Bronchial epithelial cell (primary cell): ENCODE measurements around the gene PRKAG2. TPM values are rescaled to one million over a fixed set of nuclear protein-coding genes. Genes with fewer than 3 reads are reported as not detected.

Experiments used
- DNase-seq: peaks from one replicate; pipeline ENCODE4 v3.0.0-alpha.2; 2010; ENCODE audit warnings: low read depth
- FAIRE-seq: peaks from 2 replicates; lab custom pipeline; 2011; peaks lifted over from hg19 to GRCh38; lab: Jason Lieb, UNC
- H3K27me3 ChIP-seq: 2 replicates; pipeline ENCODE4 v1.5.1; 2011; ENCODE audit warnings: low read length; ENCODE audit not compliant: control insufficient read depth, insufficient read depth
- H3K36me3 ChIP-seq: 2 replicates; pipeline ENCODE4 v1.5.1; 2011; ENCODE audit warnings: low read length; ENCODE audit not compliant: control insufficient read depth, insufficient read depth
- H3K4me3 ChIP-seq: 2 replicates; pipeline ENCODE4 v1.5.1; 2011; ENCODE audit warnings: mild to moderate bottlenecking, low read depth, low read length, control low read depth
- total RNA-seq: library from RNA; depleted of rRNA; stranded (reverse); fragments of >200 nt; gene quantifications from 2 replicates; pipeline ENCODE4 v1.2.1, GENCODE V29; 2014
- TF ChIP-seq, protein P1 (sequence below): IDR thresholded peaks from 2 replicates; pipeline ENCODE4 v1.5.1; 2011; ENCODE audit warnings: mild to moderate bottlenecking, moderate library complexity, low read length, control low read depth, inconsistent platforms; ENCODE audit not compliant: insufficient read depth, severe bottlenecking

PRKAG2 gene
- total RNA-seq, 1 donor from 2014 or later = 24.5 TPM

DNA sequence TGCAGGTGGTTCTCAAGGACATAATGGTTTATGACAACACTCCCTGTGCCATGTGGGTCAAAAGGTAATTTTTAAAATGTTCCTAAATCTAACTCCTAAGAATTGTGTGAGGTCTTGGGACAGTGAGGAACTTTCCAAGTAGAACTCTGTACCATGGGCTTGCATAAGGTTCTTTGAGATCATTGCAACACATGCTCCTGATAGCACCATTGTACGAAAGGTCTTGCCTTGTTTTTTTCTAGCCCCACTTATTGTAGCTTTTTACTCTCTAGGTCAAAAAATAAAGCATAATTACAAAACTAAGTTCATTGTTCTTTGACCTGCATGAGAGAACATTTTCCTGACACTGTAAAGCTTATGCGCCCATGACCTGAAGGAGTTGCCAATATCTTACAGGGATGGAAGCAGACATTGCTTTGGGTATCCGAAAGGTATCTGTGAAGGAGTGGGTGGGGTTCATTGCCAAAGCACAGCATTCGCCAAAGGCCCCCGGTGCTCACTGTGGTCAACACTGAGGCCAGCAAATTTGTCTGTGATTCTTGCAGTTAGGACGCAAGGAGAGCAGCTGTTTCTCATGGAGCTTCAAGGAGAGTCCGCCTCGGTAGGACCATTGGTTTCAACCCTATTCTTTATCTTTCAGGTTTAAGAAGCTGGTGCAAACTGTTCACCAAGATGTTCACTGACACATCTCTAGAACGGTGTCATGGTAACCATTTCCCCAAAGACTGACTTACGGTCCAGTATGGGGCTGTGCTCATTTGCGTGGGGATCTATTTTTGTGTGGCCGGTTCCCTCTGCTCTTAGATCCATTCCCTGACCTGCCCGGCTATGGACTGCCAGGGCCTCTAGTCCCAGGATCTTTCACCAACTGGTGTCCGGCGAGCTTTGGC lies 7.6 kb upstream of the PRKAG2 start:
- FAIRE-seq (no peak), DNase-seq (no peak)
- TF ChIP-seq, protein P1, sequence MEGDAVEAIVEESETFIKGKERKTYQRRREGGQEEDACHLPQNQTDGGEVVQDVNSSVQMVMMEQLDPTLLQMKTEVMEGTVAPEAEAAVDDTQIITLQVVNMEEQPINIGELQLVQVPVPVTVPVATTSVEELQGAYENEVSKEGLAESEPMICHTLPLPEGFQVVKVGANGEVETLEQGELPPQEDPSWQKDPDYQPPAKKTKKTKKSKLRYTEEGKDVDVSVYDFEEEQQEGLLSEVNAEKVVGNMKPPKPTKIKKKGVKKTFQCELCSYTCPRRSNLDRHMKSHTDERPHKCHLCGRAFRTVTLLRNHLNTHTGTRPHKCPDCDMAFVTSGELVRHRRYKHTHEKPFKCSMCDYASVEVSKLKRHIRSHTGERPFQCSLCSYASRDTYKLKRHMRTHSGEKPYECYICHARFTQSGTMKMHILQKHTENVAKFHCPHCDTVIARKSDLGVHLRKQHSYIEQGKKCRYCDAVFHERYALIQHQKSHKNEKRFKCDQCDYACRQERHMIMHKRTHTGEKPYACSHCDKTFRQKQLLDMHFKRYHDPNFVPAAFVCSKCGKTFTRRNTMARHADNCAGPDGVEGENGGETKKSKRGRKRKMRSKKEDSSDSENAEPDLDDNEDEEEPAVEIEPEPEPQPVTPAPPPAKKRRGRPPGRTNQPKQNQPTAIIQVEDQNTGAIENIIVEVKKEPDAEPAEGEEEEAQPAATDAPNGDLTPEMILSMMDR = no peak
- no peaks in the 10 kb centered on the region for H3K36me3 ChIP-seq
- no peak overlapping the region for H3K4me3 ChIP-seq
- H3K27me3 ChIP-seq = no peaks in the 10 kb centered on the region

DNA sequence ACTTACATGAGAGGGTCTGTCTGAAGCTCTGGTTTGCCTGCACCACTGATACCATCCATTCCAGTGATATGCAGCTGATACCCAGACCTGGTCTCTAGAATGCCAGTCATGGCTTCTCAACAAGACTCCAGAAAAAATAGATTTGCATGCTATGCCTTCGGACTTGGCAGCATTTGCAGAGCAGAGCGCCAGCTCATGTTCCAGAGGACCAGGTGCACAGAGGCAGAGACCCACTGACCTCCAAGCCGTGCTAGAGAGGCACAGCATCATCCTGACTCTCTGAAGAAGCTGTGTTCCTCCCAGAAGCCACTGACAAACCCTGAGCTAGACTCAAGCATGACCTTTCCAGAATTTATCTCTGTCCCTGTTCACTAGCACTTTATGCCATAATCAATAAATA lies 6.9 kb upstream of the PRKAG2 start:
- no peaks in the 10 kb centered on the region for H3K27me3 ChIP-seq

GRCh38 chr7:151882734-151883133 lies 5.8 kb upstream of the PRKAG2 start:
- DNase-seq = no peak
- FAIRE-seq = no peak
- no peaks in the 10 kb centered on the region for H3K36me3 ChIP-seq
- TF ChIP-seq, protein P1 = no peak
- H3K4me3 ChIP-seq = no peak overlapping the region
- H3K27me3 ChIP-seq = peaks cover 7% of the 10 kb centered on the region

More for the DNA sequence above, 6.9 kb upstream of the PRKAG2 start:
- TF ChIP-seq, protein P1 = no peak
- Histone ChIP-seq H3K4me3 (no peak overlapping the region), H3K36me3 (no peaks in the 10 kb centered on the region)
- DNase-seq (no peak), FAIRE-seq (no peak)

DNA sequence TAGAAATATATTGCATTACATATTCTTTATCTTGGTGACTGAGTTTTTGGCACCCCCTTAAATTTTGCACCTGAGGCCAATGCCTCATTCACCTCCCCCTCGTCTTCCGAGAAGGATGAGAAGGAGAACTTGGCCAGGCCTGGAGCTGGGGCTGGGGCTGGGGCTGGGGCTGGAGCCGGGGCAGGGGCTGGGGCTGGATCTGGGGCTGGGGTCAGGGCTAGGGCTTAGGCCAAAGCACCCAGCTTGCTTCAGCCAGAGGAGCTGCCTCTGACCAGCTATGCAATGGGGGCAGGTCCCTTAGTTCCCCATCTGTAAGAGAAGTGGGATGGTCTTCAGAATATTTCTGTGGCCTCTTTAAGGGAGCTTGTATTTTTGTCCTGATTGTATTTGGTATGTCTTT lies 3.8 kb upstream of the PRKAG2 start:
- TF ChIP-seq, protein P1 = no peak
- peaks cover 9% of the 10 kb centered on the region for H3K27me3 ChIP-seq

DNA sequence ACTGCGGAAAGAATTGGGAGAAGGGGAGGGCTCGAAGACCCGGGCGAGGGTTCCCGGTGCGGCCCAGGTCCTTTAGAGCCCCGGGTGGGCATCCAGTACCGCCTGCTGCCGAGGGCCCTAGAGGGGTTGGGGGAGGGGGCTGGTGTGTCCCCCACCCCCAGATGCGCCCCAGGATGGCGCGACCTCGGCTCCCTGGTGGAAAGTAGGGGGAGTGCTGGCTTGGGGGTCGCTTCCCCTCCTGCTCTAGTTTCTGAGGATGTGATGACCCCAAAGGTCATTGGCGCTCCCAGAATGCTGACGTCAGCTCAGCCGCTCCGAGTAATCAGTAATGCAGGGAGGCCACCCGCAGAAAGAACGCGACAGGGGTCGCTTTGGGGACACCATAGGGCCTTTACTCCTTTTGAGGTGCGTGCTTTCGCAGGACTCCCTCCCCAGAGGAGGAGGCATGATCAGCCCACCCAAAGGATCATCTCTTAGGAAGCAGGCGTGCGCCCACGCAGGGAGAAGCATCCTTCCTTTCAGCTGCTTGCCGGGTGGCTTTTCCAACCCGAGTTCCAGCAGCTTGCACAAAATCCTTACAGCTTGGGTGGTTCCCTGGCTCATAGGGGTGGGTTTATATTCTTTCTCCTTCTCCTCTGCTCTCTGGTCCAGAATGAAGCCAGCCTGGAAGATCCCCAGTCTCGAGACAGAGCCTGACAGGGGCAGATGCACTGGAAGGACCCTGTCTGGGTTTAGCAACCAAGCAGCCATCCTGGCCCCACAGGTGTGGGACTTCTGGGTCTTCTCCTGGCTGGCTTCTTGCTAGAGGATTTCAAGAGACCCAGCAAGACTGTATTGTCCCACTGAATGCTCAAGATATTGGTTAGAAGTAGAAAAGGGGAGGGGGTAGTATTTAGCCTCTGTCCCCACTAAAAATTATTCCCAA lies 1.3 kb upstream of the PRKAG2 start:
- Histone ChIP-seq H3K27me3 (peaks cover 9% of the 10 kb centered on the region), H3K36me3 (no peaks in the 10 kb centered on the region), H3K4me3 (peak overlapping the region; percentile 47)
- TF ChIP-seq, protein P1 = no peak
- DNase-seq (no peak), FAIRE-seq (no peak)

More for the DNA sequence above, 3.8 kb upstream of the PRKAG2 start:
- Histone ChIP-seq H3K4me3 (no peak overlapping the region), H3K36me3 (no peaks in the 10 kb centered on the region)
- DNase-seq (no peak), FAIRE-seq (no peak)
